Uterus (tissue), 4 donors: Measurements from ENCODE around the gene IDH3B. TPM values are rescaled to one million over a fixed set of nuclear protein-coding genes. Genes with fewer than 3 reads are reported as not detected.
A peak's percentile ranks its signal among the peaks of the same experiment; 100 is the strongest.

Experiments
- DNase-seq, 2 donors: peaks; one replicate each; pipeline ENCODE4 v3.0.0-alpha.2; 2019 to 2020
- H3K27ac ChIP-seq, 2 donors: fragments of 200-600 bp; sonication (generic); 1 replicate in 1 of 2; 2 replicates in 1 of 2; pipeline ENCODE4 v1.5.1; 2016 to 2018
- H3K27me3 ChIP-seq, 2 donors: fragments of 200-600 bp; sonication (generic); one replicate each; pipeline ENCODE4 v1.5.1; 2018 to 2019; ENCODE audit warnings: control low read depth in 1 of 2
- H3K36me3 ChIP-seq, 2 donors: fragments of 200-600 bp; sonication (generic); one replicate each; pipeline ENCODE4 v1.5.1; 2019; ENCODE audit warnings: control low read depth in 1 of 2
- H3K4me1 ChIP-seq, 2 donors: fragments of 200-600 bp; sonication (generic); one replicate each; pipeline ENCODE4 v1.5.1; 2018 to 2019; ENCODE audit warnings: control low read depth in 1 of 2
- H3K4me3 ChIP-seq, 2 donors: fragments of 200-600 bp; sonication (generic); 1 replicate in 1 of 2; 2 replicates in 1 of 2; pipeline ENCODE4 v1.5.1; 2018 to 2019; ENCODE audit warnings: mild to moderate bottlenecking in 1 of 2
- H3K9me3 ChIP-seq, 2 donors: fragments of 200-600 bp; sonication (generic); one replicate each; pipeline ENCODE4 v1.5.1; 2019; ENCODE audit warnings: control low read depth in 1 of 2
- POLR2A ChIP-seq, 2 donors: fragments of 450-650 bp; IDR thresholded peaks; one replicate each; pipeline ENCODE4 v1.6.1; 2016; ENCODE audit warnings: antibody characterized with exemption in 2 of 2, mild to moderate bottlenecking in 1 of 2, moderate library complexity in 1 of 2
- intact Hi-C: fragments of 100-400 bp; cut with DNase I; formaldehyde crosslinking; loops from one replicate; pipeline ENCODE4 v1.15.1; 2023; ENCODE audit warnings: low total_unique reads
- total RNA-seq, 4 donors: library from RNA; depleted of rRNA in 3 of 4; stranded (reverse); fragments of >200 nt in 3 of 4; gene quantifications; one replicate each; pipeline versions ENCODE4 v1.1.0 to v1.2.4, GENCODE V29; 2014 to 2023
- TF ChIP-seq, protein P1 (sequence below), 4 experiments: fragments of 200-600 bp in 2 of 4; fragments of 450-650 bp in 2 of 4; sonication (generic) in 2 of 4; IDR thresholded peaks; one replicate each; pipeline ENCODE4 v1.5.1; 2016 to 2019; ENCODE audit warnings: antibody characterized with exemption in 4 of 4, mild to moderate bottlenecking in 2 of 4, moderate library complexity in 1 of 4
- donor health status: DM: yes; HTN: yes; CAD: no.

The IDH3B gene
- total RNA-seq, 4 donors from 2014 or later = 33.8 to 220 (median 83.7) TPM

DNA sequence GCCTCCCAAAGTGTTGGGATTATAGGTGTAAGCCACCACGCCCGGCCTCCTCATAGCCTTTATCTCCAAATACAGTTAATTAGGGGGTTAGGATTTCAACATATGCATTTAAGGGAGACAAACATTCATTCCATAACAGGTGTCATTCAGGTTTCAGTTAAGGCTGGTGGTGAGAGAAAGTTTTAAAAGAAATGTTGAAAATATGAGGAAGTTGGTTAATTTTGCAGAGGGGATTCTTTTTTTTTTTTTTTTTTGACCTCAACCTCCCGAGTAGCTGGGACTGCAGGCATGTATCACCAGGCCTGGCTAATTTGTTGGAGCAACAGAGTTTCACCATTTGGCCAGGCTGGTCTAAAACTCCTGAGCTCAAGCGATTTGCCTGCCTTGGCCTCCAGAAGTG, 16.0 kb upstream of the IDH3B start:
- intact Hi-C loops = no loop called here
- TF ChIP-seq POLR2A (IDR thresholded peaks at IDR 0.05) = no peak
- TF ChIP-seq, protein P1, sequence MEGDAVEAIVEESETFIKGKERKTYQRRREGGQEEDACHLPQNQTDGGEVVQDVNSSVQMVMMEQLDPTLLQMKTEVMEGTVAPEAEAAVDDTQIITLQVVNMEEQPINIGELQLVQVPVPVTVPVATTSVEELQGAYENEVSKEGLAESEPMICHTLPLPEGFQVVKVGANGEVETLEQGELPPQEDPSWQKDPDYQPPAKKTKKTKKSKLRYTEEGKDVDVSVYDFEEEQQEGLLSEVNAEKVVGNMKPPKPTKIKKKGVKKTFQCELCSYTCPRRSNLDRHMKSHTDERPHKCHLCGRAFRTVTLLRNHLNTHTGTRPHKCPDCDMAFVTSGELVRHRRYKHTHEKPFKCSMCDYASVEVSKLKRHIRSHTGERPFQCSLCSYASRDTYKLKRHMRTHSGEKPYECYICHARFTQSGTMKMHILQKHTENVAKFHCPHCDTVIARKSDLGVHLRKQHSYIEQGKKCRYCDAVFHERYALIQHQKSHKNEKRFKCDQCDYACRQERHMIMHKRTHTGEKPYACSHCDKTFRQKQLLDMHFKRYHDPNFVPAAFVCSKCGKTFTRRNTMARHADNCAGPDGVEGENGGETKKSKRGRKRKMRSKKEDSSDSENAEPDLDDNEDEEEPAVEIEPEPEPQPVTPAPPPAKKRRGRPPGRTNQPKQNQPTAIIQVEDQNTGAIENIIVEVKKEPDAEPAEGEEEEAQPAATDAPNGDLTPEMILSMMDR (IDR thresholded peaks at IDR 0.05) = no peak

DNA sequence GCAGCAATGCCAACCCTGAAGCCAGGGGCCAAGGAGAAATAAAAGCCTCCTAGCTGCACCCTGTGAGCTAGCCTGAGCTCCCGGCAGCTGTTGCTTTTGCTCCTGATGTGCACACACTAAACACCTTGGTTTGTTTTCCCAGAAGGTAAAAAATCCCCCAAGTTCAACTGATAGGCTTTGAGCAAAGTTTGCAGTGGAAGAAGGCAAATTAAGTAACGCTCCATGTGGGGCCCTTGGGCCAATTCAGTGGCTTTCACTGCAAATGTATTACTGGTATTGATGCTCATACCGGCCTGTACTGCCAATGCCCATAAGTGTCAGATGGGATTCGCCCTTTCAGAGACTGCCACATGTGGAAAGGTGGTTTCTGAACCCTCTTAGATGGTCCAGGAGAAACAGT, 9.4 kb upstream of the IDH3B start:
- Histone ChIP-seq H3K36me3 (no peaks in the 10 kb centered on the region), H3K27me3 (no peaks in the 10 kb centered on the region), H3K4me3 (no peak overlapping the region), H3K9me3 (no peaks in the 10 kb centered on the region), H3K27ac (no peak overlapping the region), H3K4me1 (no peaks in the 10 kb centered on the region)
- intact Hi-C loops = no loop called here
- no peak for TF ChIP-seq POLR2A (IDR thresholded peaks at IDR 0.05)
- TF ChIP-seq, protein P1 (IDR thresholded peaks at IDR 0.05) = no peak
- no peak for DNase-seq

More for the DNA sequence above, 16.0 kb upstream of the IDH3B start:
- Histone ChIP-seq H3K27ac (no peak overlapping the region), H3K27me3 (no peaks in the 10 kb centered on the region), H3K4me3 (no peak overlapping the region), H3K36me3 (no peaks in the 10 kb centered on the region), H3K9me3 (no peaks in the 10 kb centered on the region), H3K4me1 (no peaks in the 10 kb centered on the region)
- no peak for DNase-seq

DNA sequence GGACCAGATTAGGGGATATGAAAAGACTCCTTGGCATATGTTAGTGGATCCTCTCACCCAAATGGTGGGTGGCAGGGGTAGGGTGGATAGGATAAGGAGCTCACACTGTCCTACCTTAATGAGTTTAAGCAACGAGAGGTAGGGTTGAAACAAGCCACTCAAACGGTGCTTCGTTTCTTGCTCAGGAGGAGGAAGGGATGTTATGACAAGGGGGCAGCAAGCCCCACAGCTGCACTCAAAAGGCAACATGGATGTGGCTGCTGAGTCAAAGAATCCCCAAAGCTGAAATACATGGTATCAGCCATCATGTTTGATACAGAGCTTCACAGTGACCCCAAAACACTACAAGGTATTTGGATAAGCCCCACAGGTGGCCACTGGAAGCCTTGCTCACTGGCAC, 8.4 kb upstream of the IDH3B start:
- H3K9me3 ChIP-seq = no peaks in the 10 kb centered on the region
- H3K27ac ChIP-seq = no peak overlapping the region
- no peak for DNase-seq
- TF ChIP-seq, protein P1 (IDR thresholded peaks at IDR 0.05) = no peak
- no peak for TF ChIP-seq POLR2A (IDR thresholded peaks at IDR 0.05)
- H3K4me3 ChIP-seq = no peak overlapping the region
- H3K36me3 ChIP-seq = no peaks in the 10 kb centered on the region
- intact Hi-C loops = no loop called here
- no peaks in the 10 kb centered on the region for H3K27me3 ChIP-seq
- no peaks in the 10 kb centered on the region for H3K4me1 ChIP-seq

DNA sequence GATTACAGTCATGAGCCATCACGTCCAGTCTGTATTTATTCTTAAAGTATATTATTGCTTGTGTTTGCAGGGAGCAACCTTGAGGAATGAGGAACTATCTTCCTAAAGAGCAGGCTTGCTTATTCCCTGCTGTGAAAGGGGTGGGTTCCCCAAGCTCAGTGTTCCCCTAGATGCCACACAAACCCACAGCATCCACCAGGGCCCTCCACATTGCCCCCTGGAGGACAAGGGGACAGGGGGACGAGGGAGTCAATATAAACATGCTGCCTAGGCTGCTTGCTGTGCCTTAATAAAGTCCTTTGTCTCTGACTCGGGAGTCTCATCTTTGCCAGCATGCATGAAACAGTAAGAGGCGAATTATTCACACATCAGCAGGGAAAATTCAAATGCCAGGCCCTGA, 8.0 kb upstream of the IDH3B start:
- Histone ChIP-seq H3K4me3 (no peak overlapping the region), H3K36me3 (no peaks in the 10 kb centered on the region), H3K27ac (no peak overlapping the region), H3K4me1 (no peaks in the 10 kb centered on the region), H3K9me3 (no peaks in the 10 kb centered on the region), H3K27me3 (no peaks in the 10 kb centered on the region)
- intact Hi-C loops = no loop called here
- no peak for TF ChIP-seq POLR2A (IDR thresholded peaks at IDR 0.05)
- TF ChIP-seq, protein P1 (IDR thresholded peaks at IDR 0.05) = no peak
- no peak for DNase-seq

DNA sequence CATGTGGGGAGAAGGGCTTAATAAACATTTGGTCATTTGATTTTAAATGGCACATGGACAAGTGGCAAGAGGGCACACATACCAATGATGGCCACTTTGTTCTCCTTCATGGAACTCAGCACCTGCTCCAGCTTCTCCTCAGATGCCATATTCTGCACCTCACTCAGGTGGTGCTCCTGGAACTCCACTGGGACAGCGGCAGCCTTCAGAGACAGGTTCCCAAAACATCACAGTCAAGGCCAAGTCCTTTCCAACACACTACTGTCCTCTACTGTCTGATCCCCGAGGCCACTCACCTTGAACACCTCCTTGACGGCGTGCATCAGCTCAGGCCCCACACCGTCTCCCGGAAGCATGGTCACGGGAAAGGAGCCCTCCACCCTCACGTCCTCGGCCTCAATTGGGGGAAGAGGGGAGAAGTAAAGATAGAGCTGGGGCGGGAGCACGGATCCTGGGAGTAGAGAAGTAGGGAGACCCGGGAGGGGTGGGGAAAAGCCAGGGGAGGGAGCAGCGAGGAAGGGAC, 591 bp downstream of the IDH3B start:
- Histone ChIP-seq H3K27me3 (no peaks in the 10 kb centered on the region), H3K36me3 (no peaks in the 10 kb centered on the region), H3K4me1 (no peaks in the 10 kb centered on the region), H3K27ac (peak overlapping the region; percentile 81 to 91), H3K4me3 (peak overlapping the region; percentile 67 to 77), H3K9me3 (no peaks in the 10 kb centered on the region)
- no peak for DNase-seq
- TF ChIP-seq POLR2A (IDR thresholded peaks at IDR 0.05) = no peak
- TF ChIP-seq, protein P1 (IDR thresholded peaks at IDR 0.05) = no peak
- intact Hi-C loops = no loop called here
